GM10847 (cell line): Measurements from ENCODE around the gene LRRC57.

Experiments
- POLR2A ChIP-seq: IDR thresholded peaks from 2 replicates; pipeline ENCODE4 v1.6.1; 2011; ENCODE audit not compliant: insufficient read length; ENCODE audit errors: extremely low read depth

The LRRC57 gene

DNA sequence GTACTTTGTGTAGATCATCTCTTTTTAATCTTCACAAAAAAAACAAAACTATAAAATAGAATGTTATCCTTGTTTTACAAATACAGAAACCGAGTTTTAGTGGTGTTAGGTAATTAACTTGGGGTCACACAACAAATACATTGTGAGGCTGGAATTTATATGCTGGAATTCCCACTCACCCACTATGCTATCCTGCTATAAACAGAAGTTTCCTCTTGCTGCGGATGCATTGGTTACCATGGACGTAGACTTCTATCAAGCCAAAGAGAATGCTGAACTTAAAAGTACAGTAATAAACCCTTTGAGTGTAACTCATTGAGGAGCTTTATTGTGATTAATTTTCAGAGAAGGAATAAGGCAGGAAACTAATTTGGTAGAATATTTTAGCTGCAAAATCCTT lies 44.0 kb downstream of the LRRC57 start:
- no peak for TF ChIP-seq POLR2A

GRCh38 chr15:42503825-42504224 lies 44.8 kb downstream of the LRRC57 start:
- TF ChIP-seq POLR2A: no peak

DNA sequence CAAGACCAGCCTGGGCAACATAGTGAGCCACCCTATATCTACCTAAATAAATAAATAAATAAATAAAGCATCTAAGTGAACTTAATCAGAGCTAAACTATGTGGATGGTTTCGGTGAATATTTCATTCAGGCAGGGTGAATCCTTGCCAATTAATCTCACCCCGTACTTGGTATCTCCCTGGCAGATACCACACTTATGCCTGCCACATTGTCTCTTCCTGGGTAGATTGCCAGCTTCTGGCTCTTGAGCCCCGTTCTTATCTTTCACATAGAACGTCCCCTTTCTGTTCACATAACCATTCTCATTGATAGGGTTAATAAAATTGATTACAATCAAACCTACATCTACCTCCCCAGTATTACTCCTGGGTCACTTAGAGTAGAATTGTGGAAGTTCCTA lies 46.1 kb downstream of the LRRC57 start:
- no peak for TF ChIP-seq POLR2A

DNA sequence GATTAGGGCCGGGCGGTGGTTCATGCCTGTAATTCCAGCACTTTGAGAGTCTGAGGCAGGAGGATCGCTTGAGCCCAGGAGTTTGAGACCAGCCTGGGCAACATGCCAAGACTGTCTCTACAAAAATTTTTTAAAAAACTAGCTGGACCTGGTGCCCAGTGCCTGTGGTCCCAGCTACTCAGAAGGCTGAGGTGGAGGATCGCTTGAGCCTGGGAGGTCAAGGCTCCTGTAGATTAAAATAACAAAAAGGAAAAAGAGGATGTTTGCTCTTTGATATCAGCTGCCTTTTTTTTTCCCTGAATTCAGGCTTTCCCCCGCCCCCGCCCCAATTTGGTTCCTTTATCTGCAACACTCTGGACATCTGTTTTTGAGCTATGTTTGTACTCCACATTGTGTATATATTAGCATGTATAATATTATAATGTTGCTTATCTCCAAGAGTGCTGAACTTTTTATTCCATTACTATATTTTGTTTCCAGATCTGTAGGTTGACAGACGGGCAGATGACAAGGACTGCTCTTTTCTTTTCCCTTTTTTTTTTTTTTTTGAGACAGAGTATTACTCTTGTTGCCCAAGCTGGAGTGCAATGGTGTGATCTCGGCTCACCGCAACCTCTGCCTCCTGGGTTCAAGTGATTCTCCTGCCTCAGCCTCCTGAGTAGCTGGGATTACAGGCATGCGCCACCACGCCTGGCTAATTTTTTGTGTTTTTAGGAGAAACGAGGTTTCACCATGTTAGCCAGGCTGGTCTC lies 48.6 kb downstream of the LRRC57 start:
- no peak for TF ChIP-seq POLR2A

DNA sequence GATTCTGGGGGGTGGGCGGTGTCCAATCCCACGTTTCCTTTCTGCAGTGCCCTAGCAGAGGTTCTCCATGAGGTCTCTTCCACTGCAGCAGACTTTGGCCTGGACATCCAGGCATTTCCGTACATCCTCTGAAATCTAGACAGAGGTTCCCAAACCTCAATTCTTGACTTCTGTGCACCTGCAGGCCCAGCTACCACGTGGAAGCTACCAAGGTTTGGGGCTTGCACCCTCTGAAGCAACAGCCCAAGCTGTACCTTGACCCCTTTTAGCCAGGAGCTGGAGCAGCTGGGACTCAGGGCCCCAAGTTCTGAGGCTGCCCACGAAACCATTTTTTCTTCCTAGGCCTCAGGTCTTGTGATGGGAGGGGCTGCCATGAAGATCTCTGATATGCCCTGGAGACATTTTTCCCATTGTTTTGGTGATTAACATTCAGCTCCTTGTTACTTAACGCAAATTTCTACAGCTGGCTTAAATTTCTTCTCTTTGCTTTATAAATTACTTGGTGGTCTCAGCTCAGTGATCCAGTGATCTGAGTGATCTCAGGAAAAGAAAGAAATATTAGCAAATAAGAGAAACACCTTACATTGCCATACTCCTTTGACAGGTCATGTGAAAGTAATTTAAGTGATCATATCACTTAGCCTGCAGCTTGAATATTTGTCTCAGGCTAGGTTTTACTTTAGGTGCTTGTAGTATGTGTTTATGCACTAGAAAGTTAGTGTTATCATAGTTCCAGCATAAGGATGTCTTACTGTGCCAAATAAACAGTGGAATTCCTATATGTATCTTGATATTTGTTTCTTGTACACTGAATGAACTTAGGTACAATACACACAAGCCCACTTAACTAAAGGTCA lies 50.2 kb downstream of the LRRC57 start:
- no peak for TF ChIP-seq POLR2A

DNA sequence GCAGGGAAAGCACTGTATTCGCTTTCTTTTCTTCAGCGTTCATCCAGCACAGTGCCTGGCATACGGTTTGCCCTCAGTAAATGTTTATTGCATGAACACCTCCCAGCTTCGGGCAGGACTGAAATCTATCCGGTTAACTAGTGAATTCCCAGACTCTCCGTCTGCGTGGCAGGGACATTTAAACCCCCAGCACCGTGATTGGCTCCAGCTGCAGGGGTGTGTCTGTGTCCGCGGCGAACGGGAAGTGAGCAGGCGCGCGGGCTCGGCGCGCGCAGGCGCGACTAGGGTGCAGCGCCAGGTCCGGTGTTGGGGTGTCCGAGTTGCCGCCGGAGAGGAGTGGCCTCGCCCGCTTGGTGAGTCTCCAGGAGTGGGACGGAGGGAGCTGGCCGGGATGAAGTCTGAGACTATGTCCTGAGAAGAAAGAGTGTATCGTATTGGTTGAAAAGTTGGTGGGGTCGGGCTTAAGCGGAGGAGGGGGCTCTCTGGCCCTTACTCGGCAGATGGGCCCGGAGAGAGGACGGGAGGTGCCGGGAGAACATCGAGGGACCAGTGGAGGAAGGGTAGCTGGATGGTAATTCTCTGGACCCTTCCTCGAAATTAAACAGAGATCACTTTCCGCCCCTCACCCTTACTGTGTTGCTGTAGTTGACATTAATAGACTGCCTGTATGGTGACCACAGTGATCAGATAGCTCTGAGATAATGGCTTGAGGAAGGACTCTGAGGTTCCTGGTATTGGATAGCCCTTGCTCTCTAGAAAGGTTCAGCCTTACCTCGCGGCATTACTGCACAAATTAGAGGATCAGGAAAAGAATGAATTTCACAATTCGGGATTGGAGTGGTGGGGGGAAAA lies 53.0 kb downstream of the LRRC57 start, which contains the start of gene SNAP23:
Gene SNAP23 (plus strand): TSS at position 274 of the 852 bp plus-strand sequence. CDS start 16,213 bp downstream, outside the sequence.
- peak; percentile 79 for TF ChIP-seq POLR2A

- no peak for TF ChIP-seq POLR2A
These were observed 53.6 kb downstream of the LRRC57 start for GRCh38 chr15:42494998-42495360.

DNA sequence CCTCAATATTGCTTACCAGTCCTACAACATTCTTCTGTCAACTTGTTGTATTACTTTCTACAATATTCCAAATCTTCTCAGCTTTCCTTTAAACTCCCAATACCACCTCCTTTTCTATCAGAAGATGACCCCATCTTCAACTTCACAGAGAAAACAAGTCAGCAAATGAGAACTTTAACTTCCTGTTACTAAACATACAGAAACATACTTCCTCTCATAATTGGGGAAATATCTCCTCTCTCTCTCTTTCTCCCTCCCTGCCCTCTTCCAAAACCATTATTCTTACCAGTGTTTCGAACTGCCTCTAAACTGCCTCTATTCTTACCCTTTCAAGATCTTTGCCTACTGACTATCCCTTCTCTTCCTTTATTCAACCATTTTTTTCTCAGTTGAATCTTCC lies 54.9 kb downstream of the LRRC57 start:
- TF ChIP-seq POLR2A: no peak

- TF ChIP-seq POLR2A: no peak
These were observed 56.9 kb downstream of the LRRC57 start for GRCh38 chr15:42491539-42492225.

DNA sequence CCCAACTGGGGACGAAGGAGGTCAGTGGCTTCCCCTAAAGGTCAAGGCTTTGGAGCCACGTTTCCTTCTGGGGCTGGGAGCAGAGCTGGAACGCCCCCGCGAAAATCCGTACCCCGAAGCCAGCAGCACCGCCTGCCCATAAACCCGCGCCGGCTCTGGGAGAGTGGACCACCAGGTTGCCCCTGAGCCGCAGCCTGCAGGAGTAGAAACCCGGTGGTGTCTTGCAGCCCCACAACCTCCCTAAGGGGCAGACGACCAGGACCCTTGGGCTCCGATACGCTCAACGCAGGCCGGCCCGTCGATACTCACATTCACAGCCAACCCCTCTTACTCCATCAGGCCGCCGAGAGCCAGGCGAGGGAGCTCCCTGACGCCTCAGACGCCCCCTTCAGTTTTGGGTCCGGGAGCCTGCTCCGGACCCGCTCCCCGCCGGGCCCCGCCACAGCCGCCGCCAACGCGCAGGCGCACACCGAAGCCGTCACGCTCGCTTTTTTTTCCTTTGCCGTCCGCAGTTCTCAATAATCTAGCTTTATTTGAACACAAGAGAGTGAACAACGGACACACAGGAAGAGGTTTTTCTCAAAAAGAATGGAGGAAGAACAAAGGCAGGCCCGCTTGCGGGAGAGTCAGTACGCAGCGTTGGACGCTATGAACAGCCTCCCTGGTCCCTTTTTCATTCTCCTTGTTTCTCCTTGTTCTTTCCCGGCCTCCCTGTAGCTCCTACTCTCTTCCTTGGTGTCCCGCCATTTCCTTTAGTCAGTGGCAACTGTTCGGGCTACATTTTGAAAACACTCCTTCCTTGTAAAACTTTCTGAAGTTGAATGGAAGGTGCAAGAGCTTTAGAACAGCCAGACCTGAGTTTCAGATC lies 57.7 kb downstream of the LRRC57 start, which contains the start of gene ZNF106:
Gene ZNF106 (minus strand): TSS at position 471 of the 868 bp plus-strand sequence. CDS start 18,852 bp downstream, outside the sequence.
- peak; percentile 79 for TF ChIP-seq POLR2A

GRCh38 chr15:42490291-42490670 lies 58.3 kb downstream of the LRRC57 start:
- no peak for TF ChIP-seq POLR2A
